Retinal pigment epithelial cell (primary cell): ENCODE results near the gene GATC.

Experiments
- DNase-seq: peaks from one replicate; pipeline ENCODE4 v3.0.0-alpha.2; 2010; ENCODE audit warnings: low read depth
- H3K4me3 ChIP-seq: 2 replicates; pipeline ENCODE4 v1.5.1; 2011; ENCODE audit warnings: mild to moderate bottlenecking, low read length, control low read depth, moderate library complexity
- TF ChIP-seq, protein P1 (sequence below): conservative IDR thresholded peaks from 2 replicates; pipeline ENCODE4 v1.5.1; 2011; ENCODE audit warnings: low read depth, low read length, control low read depth, inconsistent platforms

GATC gene

DNA sequence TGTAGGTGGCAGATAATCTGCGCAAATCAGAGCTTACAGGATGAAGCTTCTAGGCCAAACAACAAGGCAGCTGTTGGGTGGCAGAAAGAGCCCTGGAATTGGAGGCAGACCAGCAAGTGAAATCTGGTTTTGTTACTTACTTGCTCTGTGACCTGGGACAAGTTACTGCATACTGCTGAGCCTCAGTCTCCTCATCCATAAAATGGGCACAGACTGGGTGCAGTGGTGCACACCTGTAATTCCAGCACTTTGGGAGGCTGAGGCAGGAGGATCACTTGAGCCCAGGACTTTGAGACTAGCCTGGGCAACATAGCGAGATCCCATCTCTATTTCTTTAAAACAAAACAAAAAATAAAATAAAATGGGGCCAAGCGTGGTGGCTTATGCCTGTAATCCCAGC, 39.7 kb upstream of the GATC start:
- no peak overlapping the region for H3K4me3 ChIP-seq
- TF ChIP-seq, protein P1, sequence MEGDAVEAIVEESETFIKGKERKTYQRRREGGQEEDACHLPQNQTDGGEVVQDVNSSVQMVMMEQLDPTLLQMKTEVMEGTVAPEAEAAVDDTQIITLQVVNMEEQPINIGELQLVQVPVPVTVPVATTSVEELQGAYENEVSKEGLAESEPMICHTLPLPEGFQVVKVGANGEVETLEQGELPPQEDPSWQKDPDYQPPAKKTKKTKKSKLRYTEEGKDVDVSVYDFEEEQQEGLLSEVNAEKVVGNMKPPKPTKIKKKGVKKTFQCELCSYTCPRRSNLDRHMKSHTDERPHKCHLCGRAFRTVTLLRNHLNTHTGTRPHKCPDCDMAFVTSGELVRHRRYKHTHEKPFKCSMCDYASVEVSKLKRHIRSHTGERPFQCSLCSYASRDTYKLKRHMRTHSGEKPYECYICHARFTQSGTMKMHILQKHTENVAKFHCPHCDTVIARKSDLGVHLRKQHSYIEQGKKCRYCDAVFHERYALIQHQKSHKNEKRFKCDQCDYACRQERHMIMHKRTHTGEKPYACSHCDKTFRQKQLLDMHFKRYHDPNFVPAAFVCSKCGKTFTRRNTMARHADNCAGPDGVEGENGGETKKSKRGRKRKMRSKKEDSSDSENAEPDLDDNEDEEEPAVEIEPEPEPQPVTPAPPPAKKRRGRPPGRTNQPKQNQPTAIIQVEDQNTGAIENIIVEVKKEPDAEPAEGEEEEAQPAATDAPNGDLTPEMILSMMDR, result no peak
- no peak for DNase-seq

DNA sequence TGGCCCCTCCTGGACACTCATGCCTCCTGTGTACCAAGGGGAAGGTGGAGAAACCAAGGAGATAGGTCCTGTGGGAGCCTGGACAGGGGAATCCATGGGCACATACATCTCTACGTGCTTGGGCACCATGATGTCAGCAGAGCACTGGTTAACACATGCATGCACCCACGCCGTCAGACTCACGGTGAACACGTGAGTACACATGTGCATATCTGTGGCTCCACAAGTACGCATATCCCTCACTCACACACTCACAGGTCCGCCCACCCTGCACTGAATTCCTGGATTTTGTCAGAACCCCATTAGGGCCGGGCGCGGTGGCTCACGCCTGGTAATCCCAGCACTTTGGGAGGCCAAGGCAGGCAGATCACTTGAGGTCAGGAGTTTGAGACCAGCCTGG, 37.5 kb upstream of the GATC start:
- no peak for DNase-seq
- TF ChIP-seq, protein P1, result no peak
- no peak overlapping the region for H3K4me3 ChIP-seq

DNA sequence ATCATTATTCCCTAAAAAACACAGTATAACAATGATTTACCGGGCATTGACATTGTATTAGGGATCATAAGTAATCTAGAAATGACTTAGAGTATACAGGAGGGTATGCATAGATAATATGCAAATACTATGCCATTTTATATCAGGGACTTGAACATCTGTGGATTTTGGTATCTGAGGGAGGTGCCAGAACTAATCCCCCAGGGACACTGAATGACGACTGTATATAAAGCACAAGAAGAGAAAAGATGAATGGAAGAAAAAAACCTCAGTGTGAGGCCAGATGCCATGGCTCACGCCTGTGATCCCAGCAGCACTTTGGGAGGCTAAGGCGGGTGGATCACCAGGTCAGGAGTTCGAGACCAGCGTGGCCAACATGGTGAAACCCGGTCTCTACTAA, 33.8 kb upstream of the GATC start:
- H3K4me3 ChIP-seq, result no peak overlapping the region
- DNase-seq, result no peak
- TF ChIP-seq, protein P1, result no peak

DNA sequence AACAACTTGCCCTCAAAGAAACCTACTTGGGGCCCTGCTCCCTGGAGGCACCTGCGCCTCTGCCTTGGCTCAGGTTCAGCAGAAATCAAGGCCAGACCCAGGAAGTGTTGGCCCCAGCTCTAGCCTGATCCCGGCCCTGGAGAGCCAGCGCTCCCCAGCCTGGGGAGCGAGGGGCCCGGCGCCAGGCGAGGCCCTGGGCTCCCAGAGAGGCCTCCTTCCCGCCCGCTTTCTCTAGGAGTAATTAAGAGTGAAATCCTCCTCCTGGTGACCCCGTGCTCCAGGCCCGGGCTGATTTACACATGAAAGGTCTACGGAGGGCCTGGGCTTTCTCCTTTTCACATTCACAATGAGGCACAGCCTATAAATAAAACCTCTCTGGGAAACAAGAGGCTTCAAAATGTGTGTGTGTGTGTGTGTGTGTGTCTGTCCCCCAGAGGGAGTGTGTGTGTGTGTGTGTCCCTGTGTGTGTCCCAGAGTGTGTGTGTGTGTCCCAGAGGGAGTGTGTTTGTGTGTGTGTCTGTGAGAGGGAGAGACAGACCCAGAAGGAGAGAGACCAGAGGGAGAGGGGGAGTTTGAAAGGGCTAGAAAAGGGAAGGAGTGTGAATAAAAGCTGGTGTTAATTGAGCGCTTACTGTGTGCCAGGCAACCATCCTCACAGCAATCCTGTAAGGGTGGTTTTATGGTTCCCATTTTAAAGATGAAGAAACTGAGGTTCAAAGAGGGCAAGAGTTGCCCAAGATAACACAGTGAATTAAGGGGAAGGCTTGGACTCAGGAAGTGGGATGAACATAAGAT, 32.1 kb upstream of the GATC start:
- no peak for DNase-seq
- no peak overlapping the region for H3K4me3 ChIP-seq
- TF ChIP-seq, protein P1, result no peak

DNA sequence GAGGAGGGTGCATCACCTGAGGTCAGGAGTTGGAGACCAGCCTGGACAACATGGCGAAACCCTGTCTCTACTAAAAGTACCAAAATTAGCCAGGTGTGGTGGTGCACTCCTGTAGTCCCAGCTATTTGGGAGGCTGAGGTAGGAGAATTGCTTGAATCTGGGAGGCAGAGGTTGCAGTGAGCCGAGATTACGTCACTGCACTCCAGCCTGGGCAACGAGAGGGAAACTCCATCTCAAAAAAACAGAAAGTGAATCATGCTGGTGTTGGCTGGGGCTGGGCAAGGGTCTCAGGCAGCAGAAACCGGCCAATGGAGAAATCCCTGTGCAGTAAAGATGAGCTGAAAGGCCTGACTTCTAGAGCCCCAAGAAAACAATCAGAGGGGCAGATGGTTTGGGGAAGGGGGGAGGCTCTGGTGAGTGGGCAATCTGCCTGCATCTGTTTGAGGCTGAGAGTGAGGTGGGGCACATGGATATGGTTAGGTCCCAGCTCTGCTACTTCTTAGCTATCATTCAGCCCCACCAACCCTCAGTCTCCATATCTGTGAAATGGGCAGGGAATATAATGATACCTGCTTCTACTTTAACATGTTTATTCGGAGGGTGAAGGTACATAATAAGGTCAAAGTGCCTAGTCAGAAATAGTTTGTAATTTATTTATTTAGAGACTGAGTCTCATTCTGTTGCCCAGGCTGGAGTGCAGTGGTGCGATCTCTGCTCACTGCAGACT, 29.6 kb upstream of the GATC start:
- no peak for DNase-seq
- H3K4me3 ChIP-seq, result no peak overlapping the region
- TF ChIP-seq, protein P1, result no peak

DNA sequence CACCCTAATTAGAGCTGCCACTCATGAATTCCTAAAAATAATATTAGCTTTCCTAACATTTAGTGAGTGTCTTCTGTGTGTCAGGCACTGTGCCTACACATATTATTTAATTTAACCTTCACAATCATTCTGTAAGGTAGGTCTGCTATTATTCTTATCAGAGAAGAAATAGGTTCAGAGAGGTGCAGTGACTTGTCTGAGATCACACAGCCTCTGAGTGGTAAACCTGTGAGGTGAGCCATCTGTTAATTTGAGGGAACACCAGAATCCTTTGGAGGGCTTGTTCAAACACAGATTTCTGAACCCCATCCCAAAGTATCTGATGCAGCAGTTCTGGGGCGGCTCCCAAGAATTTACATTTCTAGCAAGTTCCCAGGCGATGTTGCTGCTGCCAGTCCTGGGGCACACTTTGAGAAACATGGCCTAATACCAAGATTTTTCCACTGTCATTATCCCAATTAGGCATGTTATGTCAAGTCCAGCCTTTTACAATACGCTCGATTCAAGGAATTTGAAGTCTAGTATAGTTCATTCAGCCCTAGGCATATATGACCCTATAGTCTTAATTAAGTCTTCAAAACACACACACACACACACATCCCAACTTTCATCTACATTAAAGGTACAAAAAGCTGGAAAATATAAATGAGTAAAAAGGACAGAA, 28.2 kb upstream of the GATC start:
- no peak overlapping the region for H3K4me3 ChIP-seq
- no peak for DNase-seq
- TF ChIP-seq, protein P1, result no peak

GRCh38 chr12:120421701-120422100, 24.5 kb upstream of the GATC start:
- TF ChIP-seq, protein P1, result no peak
- no peak overlapping the region for H3K4me3 ChIP-seq
- no peak for DNase-seq
